Natural killer cell (primary cell): Measurements from ENCODE around the gene MARS2. TPM values are rescaled to one million over a fixed set of nuclear protein-coding genes. Genes with fewer than 3 reads are reported as not detected.
"Not testable (repeated sequence)": the region's sequence is repeated elsewhere in the genome, so short reads cannot be mapped to it uniquely, and the experiment has no call there.

Experiments used
- ATAC-seq, 3 donors: fragments of 150-1000 bp in 2 of 3; fragments of 200-7000 bp in 1 of 3; cut with Tn5 transposase; 1 replicate in 1 of 3; 2 replicates in 2 of 3; pipeline ENCODE4 v1.10.0; 2021; ENCODE audit warnings: mild to moderate bottlenecking in 2 of 3, moderate library complexity in 2 of 3
- DNase-seq, 2 donors: peaks; one replicate each; pipeline versions ENCODE4 v3.0.0 to v3.0.0-alpha.2; 2013 to 2021; ENCODE audit warnings: mixed read lengths in 1 of 2
- H3K27ac ChIP-seq: one replicate; pipeline ENCODE4 v1.5.1; 2013; ENCODE audit warnings: mild to moderate bottlenecking, low read length
- H3K27me3 ChIP-seq: one replicate; pipeline ENCODE4 v1.6.1; 2013; ENCODE audit warnings: low read length; ENCODE audit not compliant: control insufficient read depth, insufficient read depth
- H3K36me3 ChIP-seq: one replicate; pipeline ENCODE4 v1.6.1; 2013; ENCODE audit warnings: low read length; ENCODE audit not compliant: control insufficient read depth, insufficient read depth
- H3K4me1 ChIP-seq: one replicate; pipeline ENCODE4 v1.6.1; 2013; ENCODE audit warnings: low read length; ENCODE audit not compliant: control insufficient read depth, insufficient read depth
- H3K4me3 ChIP-seq: one replicate; pipeline ENCODE4 v1.5.1; 2013; ENCODE audit warnings: low read length
- H3K9me3 ChIP-seq: one replicate; pipeline ENCODE4 v1.6.1; 2013; ENCODE audit warnings: low read length; ENCODE audit not compliant: control insufficient read depth, insufficient read depth
- H3K27ac Mint-ChIP-seq, 2 donors: one replicate each; pipeline ENCODE4 v1.8.0; 2022; ENCODE audit warnings: mild to moderate bottlenecking in 2 of 2, mixed read lengths in 2 of 2, moderate library complexity in 1 of 2
- H3K27me3 Mint-ChIP-seq, 2 donors: one replicate each; pipeline ENCODE4 v1.8.0; 2022; ENCODE audit warnings: low read depth in 2 of 2, mixed read lengths in 2 of 2
- H3K36me3 Mint-ChIP-seq: one replicate; pipeline ENCODE4 v1.8.0; 2022; ENCODE audit warnings: mixed read lengths
- H3K4me1 Mint-ChIP-seq, 2 donors: one replicate each; pipeline ENCODE4 v1.8.0; 2022; ENCODE audit warnings: mixed read lengths in 2 of 2
- H3K4me3 Mint-ChIP-seq: one replicate; pipeline ENCODE4 v1.8.0; 2022; ENCODE audit warnings: mild to moderate bottlenecking, moderate library complexity, mixed read lengths
- H3K9me3 Mint-ChIP-seq, 2 donors: one replicate each; pipeline ENCODE4 v1.8.0; 2022; ENCODE audit warnings: mixed read lengths in 2 of 2
- CTCF ChIP-seq: fragments of 200-600 bp; IDR thresholded peaks from one replicate; pipeline ENCODE4 v1.8.0; 2022; ENCODE audit warnings: antibody characterized with exemption
- WGBS: methylation state at CpG from one replicate; pipeline ENCODE4 v1.1.7; 2013; ENCODE audit warnings: missing lambda C conversion rate; ENCODE audit not compliant: insufficient coverage; 5-methylcytosine and 5-hydroxymethylcytosine counted together
- intact Hi-C: fragments of 100-400 bp; cut with micrococcal nuclease; formaldehyde crosslinking; loops from one replicate; pipeline ENCODE4 v1.14.2; 2022
- total RNA-seq, 4 donors: library from RNA; stranded (reverse); fragments of 120-200 nt in 1 of 4; gene quantifications; one replicate each; pipeline versions ENCODE4 v1.2.3 to v1.2.4, GENCODE V29; 2013 to 2022

MARS2 gene
- total RNA-seq, 3 donors from 2014 or later (not counting 1 experiment from before 2014, with no cell fraction given) = 5.7 to 12.2 (median 11.8) TPM

DNA sequence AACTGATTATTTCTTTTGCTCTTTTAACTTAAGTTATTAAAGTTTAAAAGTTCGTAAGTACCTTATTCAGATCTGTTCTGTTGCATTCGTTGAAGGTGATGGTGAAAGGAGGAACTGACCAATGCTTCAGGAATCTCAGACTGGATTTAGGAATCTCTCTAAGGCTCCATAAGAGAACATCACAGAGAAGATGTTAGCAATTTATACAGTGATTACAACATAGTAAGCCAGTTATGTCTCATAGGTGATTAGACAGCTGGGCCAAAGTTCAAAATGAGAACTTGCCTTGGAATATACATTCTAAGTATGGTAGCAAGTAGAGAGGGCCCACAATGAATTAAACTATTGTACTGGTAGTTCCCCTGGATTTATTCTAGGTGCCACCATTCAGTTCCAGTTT lies 3.2 kb downstream of the MARS2 start:
- H3K27ac Mint-ChIP-seq = no peak overlapping the region
- peak overlapping the region; percentile 36 for H3K4me3 Mint-ChIP-seq
- H3K36me3 Mint-ChIP-seq = no peaks in the 10 kb centered on the region
- intact Hi-C loops = loop anchor here (5.0 kb wide), 1 partner anchor 419 kb away; no protein-coding TSS in a partner anchor
- DNase-seq = no peak
- no peak for TF ChIP-seq CTCF
- H3K27me3 ChIP-seq = no peaks in the 10 kb centered on the region
- H3K9me3 ChIP-seq = no peaks in the 10 kb centered on the region
- H3K4me3 ChIP-seq = no peak overlapping the region
- ATAC-seq = no peak
- H3K27ac ChIP-seq = no peak overlapping the region
- no peaks in the 10 kb centered on the region for H3K27me3 Mint-ChIP-seq
- H3K4me1 ChIP-seq = peaks cover 21% of the 10 kb centered on the region
- H3K9me3 Mint-ChIP-seq = no peaks in the 10 kb centered on the region
- peaks cover 7% of the 10 kb centered on the region for H3K36me3 ChIP-seq
- H3K4me1 Mint-ChIP-seq = peaks cover 52 to 55% of the 10 kb centered on the region in 2 donors
- 64% methylated on average over 2 of the region's 2 CpGs for WGBS

DNA sequence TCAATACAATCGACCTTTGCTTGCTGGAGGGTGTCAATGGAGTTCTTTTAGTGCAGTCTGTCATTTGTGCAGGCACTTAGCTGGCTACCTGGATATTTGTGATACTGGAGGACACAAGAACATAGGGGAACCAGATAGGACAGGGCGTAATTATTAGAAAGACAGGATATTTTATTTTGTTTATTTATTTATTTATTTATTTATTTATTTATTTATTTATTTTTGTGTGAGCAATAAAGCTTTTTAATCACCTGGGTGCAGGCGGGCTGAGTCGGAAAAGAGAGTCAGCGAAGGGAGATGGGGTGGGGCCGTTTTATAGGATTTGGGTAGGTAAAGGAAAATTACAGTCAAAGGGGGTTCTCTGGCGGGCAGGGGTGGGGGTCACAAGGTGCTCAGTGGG lies 4.0 kb downstream of the MARS2 start:
- H3K9me3 ChIP-seq, H3K4me3 ChIP-seq, ATAC-seq, H3K27me3 ChIP-seq, H3K9me3 Mint-ChIP-seq, DNase-seq, H3K27ac ChIP-seq, H3K4me3 Mint-ChIP-seq, H3K36me3 ChIP-seq, H3K36me3 Mint-ChIP-seq, H3K27me3 Mint-ChIP-seq: not testable (repeated sequence)
- WGBS = 95% methylated on average over 6 of the region's 7 CpGs
- peaks cover 21% of the 10 kb centered on the region for H3K4me1 ChIP-seq
- Mint-ChIP-seq H3K27ac (peak overlapping the region in 1 of 2 donors; percentile 7), H3K4me1 (peaks cover 55% of the 10 kb centered on the region in 2 donors)
- intact Hi-C loops = loop anchor here (5.0 kb wide), 1 partner anchor 418 kb away; no protein-coding TSS in a partner anchor

GRCh38 chr2:197710424-197711042 lies 5.4 kb downstream of the MARS2 start:
- Histone ChIP-seq H3K27ac (no peak overlapping the region), H3K4me3 (no peak overlapping the region), H3K27me3 (no peaks in the 10 kb centered on the region), H3K9me3 (no peaks in the 10 kb centered on the region), H3K36me3 (peaks cover 7% of the 10 kb centered on the region), H3K4me1 (peaks cover 20% of the 10 kb centered on the region)
- Mint-ChIP-seq H3K36me3 (no peaks in the 10 kb centered on the region), H3K4me3 (no peak overlapping the region), H3K4me1 (peaks cover 49% of the 10 kb centered on the region in 2 donors), H3K27me3 (no peaks in the 10 kb centered on the region), H3K27ac (no peak overlapping the region), H3K9me3 (no peaks in the 10 kb centered on the region)
- no peak for TF ChIP-seq CTCF
- ATAC-seq = no peak
- no peak for DNase-seq
- intact Hi-C loops = no loop called here

GRCh38 chr2:197711578-197711977 lies 6.4 kb downstream of the MARS2 start:
- Mint-ChIP-seq H3K4me3 (no peak overlapping the region), H3K27me3 (no peaks in the 10 kb centered on the region)
- no peaks in the 10 kb centered on the region for H3K27me3 ChIP-seq

More at GRCh38 chr2:197711578-197711977, 6.4 kb downstream of the MARS2 start:
- Histone ChIP-seq H3K27ac (no peak overlapping the region), H3K4me3 (no peak overlapping the region), H3K9me3 (no peaks in the 10 kb centered on the region), H3K4me1 (peaks cover 9% of the 10 kb centered on the region), H3K36me3 (peaks cover 7% of the 10 kb centered on the region)
- intact Hi-C loops = no loop called here
- Mint-ChIP-seq H3K27ac (no peak overlapping the region), H3K4me1 (peaks cover 39 to 41% of the 10 kb centered on the region in 2 donors), H3K36me3 (no peaks in the 10 kb centered on the region), H3K9me3 (no peaks in the 10 kb centered on the region)
- no peak for DNase-seq
- no peak for ATAC-seq
- TF ChIP-seq CTCF = no peak
